Stomach (tissue), 4 donors: ENCODE data around the gene ITPRID2.

Source experiments
- EP300 ChIP-seq: sonication (generic); formaldehyde crosslinking; IDR thresholded peaks from one replicate; pipeline ENCODE4 v1.6.1; 2017; ENCODE audit warnings: antibody characterized with exemption
- POLR2A ChIP-seq, 4 donors: fragments of 450-650 bp; IDR thresholded peaks; one replicate each; pipeline ENCODE4 v1.6.1; 2016; ENCODE audit warnings: antibody characterized with exemption in 4 of 4, control low read depth in 2 of 4, mild to moderate bottlenecking in 1 of 4, moderate library complexity in 1 of 4
- POLR2AphosphoS5 ChIP-seq, 3 donors: sonication (generic); formaldehyde crosslinking; IDR thresholded peaks; one replicate each; pipeline ENCODE4 v1.6.1; 2016; ENCODE audit warnings: antibody characterized with exemption in 3 of 3
- TF ChIP-seq, protein P1 (sequence below), 7 experiments: fragments of 450-650 bp in 4 of 7; fragments of 200-600 bp in 3 of 7; sonication (generic) in 3 of 7; IDR thresholded peaks; one replicate each; pipeline ENCODE4 v1.5.1; 2016 to 2019; ENCODE audit warnings: antibody characterized with exemption in 7 of 7, control low read depth in 2 of 7, mild to moderate bottlenecking in 1 of 7

DNA sequence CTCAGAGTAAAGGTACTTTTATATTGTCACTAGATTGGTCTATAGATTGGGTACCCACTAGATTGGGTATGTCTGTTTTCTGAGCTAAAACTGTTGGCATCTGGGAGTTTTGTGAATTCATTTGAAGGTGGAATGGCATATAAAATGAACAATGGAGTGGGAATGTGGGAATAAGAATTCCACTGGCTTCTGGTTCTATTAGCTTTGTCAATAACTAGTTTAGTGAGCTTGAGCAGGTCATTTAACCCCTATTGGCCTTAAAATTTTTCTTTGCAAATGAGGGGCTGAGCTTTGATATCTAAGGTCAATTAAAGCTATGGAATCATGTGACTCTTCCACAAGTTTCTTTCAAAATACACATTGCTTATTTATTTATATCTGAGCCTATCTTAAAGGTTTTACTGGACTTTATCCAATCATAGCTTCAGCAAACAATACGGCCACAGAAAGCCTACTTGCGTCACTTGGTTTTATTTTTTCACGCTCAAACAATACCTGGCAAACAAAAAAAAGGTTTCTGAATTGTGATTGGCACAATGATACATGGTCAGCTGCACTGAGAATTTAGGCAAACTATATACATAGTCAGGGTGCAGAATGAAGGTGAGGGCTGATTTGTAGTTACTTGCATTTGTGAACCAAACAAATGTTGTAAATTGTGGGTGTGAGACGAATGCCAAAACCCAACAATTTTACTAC lies 28.8 kb upstream of the ITPRID2 start:
- TF ChIP-seq, protein P1, sequence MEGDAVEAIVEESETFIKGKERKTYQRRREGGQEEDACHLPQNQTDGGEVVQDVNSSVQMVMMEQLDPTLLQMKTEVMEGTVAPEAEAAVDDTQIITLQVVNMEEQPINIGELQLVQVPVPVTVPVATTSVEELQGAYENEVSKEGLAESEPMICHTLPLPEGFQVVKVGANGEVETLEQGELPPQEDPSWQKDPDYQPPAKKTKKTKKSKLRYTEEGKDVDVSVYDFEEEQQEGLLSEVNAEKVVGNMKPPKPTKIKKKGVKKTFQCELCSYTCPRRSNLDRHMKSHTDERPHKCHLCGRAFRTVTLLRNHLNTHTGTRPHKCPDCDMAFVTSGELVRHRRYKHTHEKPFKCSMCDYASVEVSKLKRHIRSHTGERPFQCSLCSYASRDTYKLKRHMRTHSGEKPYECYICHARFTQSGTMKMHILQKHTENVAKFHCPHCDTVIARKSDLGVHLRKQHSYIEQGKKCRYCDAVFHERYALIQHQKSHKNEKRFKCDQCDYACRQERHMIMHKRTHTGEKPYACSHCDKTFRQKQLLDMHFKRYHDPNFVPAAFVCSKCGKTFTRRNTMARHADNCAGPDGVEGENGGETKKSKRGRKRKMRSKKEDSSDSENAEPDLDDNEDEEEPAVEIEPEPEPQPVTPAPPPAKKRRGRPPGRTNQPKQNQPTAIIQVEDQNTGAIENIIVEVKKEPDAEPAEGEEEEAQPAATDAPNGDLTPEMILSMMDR (IDR thresholded peaks at IDR 0.05), result no peak
- peak in 1 of 3 donors; percentile 5 for TF ChIP-seq POLR2AphosphoS5 (IDR thresholded peaks at IDR 0.05)
- no peak for TF ChIP-seq POLR2A (IDR thresholded peaks at IDR 0.05)
- no peak for TF ChIP-seq EP300
